Stimulated activated CD8-positive, alpha-beta memory T cell treated with anti-CD3 and anti-CD28 coated beads, Interleukin-4, amount 100 ng/mL, for 24 hours (primary cell): ENCODE data around the gene KIF3C.
"Not testable (repeated sequence)": the region's sequence is repeated elsewhere in the genome, so short reads cannot be mapped to it uniquely, and the experiment has no call there.

Experiments
- DNase-seq: peaks from one replicate; pipeline ENCODE4 v3.0.0-alpha.2; 2020; ENCODE audit warnings: low read depth

Gene KIF3C

GRCh38 chr2:25999406-25999805 is 17.1 kb upstream of the KIF3C start:
- not testable (repeated sequence) for DNase-seq

DNA sequence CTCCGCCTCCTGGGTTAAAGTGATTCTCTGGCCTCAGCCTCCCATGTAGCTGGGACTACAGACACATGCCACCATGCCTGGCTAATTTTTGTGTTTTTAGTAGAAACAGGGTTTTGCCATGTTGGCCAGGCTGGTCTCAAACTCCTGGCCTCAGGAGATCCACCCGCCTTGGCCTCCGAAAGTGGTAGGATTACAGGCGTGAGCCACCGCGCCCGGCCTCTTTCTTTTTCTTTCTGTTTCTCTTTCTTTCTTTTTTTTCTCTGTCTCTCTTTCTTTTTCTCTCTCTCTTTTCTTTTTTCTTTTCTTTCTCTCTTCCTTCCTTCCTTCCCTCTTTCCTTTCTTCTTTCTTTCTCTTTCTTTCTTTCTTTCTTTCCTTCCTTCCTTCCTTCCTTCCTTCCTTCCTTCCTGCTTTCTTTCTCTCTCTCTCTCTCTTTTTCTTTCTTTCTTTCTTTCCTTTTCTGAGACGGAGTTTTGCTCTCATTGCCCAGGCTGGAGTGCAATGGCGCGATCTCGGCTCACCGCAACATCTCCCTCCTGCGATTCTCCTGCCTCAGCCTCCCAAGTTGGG is 16.6 kb upstream of the KIF3C start:
- DNase-seq, result not testable (repeated sequence)

GRCh38 chr2:25996844-25997243 is 14.5 kb upstream of the KIF3C start:
- DNase-seq, result no peak

DNA sequence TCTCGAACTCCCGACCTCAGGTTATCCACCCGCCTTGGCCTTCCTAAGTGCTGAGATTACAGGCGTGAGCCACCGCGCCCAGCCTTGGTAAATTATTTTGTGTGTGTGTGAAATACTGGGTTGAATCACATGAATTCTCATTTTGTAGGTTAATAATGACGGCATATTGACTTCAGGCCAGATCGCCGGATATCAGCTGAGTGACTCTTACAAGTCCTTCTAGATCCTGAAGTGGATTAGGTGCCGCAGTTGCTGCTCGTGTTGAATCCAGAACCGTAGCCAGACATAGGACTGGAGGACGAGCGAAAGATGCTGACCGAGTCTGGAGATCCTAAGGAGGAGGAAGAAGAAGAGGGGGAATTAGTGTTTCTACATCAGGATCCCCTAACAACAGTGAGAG is 12.2 kb upstream of the KIF3C start:
- DNase-seq, result no peak

- no peak for DNase-seq
Measured at GRCh38 chr2:25993049-25993448, 10.8 kb upstream of the KIF3C start.

- DNase-seq, result no peak
Measured at GRCh38 chr2:25992556-25992955, 10.3 kb upstream of the KIF3C start.

GRCh38 chr2:25991965-25992364 is 9.7 kb upstream of the KIF3C start:
- no peak for DNase-seq

DNA sequence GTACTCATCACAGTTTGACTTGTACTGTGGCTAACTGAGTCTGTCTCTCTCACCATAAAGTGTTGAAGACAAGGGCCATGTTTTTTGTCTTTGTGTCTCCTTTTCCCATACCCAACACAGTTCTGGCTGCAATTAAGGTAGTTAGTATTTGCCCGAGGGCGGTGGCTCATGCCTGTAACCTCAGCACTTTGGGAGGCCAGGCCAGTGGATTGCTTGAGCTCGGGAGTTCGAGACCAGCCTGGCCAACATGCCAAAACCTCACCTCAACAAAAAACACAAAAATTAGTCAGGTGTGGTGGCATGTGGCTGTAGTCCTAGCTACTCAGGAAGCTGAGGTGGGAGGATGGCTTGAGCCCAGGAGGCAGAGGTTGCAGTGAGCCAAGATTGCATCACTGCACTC is 6.9 kb upstream of the KIF3C start:
- DNase-seq, result no peak

DNA sequence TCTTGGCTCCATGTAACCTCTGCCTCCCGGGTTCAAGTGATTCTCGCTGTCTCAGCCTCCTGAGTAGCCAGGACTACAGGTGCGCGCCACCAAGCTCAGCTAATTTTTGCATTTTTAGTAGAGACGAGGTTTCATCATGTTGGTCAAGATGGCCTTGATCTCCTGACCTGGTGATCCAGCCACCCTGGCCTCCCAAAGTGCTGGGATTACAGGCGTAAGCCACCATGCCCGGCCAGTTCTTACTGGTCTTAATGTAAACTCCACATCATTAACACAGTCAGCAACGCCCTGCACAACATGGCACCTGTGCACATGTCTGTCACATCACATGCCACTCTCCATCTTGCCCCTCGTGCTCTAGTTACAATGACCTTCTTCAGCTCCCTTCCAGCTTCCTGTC is 5.8 kb upstream of the KIF3C start:
- no peak for DNase-seq

GRCh38 chr2:25983735-25984134 is 1.4 kb upstream of the KIF3C start:
- DNase-seq, result no peak

DNA sequence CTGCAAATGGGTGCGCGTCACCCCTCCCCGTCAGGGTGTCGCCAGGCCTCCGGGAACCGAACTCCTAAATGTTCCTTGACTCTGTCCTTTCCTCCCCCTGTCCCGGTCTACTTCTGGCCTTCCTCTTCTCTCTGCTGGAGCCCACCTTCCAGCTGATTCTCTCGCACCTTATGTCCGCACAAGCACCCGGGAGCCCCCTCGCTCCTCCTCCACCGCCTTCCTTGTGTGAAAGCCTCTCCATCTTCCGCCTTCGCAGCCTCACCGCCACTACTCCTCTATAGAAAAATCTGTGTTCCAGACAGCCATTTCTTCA is 627 bp upstream of the KIF3C start:
- no peak for DNase-seq

DNA sequence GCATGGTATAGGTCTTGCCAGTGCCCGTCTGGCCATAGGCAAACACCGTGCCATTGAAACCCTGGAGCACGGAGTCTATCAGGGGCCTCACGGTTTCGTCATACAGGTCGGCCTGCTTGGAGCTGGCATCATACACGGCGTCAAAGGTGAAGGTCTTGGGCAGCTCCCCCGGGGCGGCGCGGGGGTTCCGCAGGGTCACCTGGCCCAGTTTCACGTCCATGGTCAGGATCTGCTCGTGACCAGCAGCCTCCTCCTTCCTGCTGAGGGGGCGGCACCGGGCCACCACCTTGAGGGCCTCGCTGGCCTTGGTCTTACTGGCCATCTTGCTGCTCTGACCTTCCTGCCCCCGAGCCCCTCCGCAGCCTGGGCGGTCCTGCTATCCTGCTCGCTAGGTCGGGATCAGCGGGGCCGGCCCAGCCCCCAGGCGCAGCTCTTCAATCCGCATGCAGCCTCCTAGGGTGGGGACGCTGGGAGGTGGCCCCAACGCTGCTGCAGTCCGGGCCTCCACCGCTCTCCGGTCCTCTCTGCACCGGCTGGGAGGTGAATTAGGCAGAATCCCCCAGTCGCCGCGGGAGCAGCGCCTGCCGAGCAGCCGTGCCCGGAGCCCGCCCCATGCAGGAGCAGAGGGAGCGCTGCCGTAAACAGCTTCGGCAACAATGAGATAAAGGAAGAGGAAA is 563 bp downstream of the KIF3C start:
- no peak for DNase-seq

GRCh38 chr2:25980951-25981350 is 1.3 kb downstream of the KIF3C start:
- DNase-seq, result no peak

GRCh38 chr2:25980076-25980887 is 2.0 kb downstream of the KIF3C start:
- no peak for DNase-seq

GRCh38 chr2:25979001-25979400 is 3.3 kb downstream of the KIF3C start:
- no peak for DNase-seq

- DNase-seq, result no peak
Measured at GRCh38 chr2:25977768-25978167, 4.5 kb downstream of the KIF3C start.

DNA sequence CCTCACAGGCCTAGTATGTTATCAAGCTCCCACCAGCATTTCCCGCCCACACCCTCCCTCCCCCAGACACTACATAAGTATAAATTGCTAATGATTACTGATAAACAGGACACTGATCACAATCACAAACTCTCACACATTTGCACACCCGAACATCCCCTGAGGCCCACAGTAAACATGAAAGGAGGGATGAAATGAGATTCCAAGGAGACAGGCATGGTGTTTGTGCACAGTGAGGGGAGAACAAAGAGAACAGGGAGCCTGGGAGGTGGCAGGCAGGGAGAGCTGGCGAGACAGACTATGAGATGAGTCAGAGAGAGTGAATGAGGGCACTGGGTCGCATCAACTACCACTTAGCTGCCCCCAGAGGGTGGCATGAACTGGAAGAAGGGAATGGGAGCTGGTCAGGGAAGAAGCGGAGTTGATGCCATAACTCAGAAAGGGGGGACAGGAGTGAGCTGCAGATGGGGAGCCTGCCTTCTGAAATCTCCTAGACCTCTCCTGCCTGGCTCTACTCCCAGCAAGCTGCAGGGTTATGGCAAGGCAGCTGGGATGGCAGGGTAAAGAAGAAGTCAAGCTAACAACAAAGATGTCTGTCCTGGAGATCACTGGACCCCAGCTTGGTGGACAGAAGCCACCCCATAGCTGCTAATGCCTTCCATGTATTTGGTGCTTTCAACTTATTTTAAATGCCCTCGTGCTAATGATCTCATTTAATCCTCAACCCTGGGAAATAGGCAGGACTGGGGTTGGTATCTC is 5.1 kb downstream of the KIF3C start:
- DNase-seq, result no peak

- DNase-seq, result no peak
Measured at GRCh38 chr2:25972049-25972823, 10.1 kb downstream of the KIF3C start.

GRCh38 chr2:25971596-25971995 is 10.7 kb downstream of the KIF3C start:
- DNase-seq, result no peak

GRCh38 chr2:25966531-25967270 is 15.6 kb downstream of the KIF3C start:
- DNase-seq, result no peak

DNA sequence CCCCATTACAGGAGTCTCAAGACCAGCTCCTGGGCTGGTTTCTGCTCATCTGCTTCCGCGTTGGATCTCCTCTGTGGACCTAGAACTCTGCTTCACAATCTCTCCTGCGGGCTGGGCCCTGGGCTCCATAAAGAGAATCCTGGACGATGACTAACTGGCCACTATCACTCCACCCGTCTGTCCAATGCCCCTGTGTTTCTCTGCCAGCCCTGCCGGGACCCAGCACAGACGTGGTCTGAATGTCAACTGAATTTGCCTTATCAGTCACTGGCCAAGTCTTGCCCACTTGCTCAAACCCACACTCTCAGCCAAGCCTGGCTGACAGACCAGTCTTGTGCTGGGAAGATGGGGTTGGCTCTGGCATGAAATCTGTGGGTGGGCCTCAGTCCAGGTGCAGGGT is 17.4 kb downstream of the KIF3C start:
- no peak for DNase-seq
